Peyer's patch (tissue), 4 donors: ENCODE data around the gene PI4KA.

Experiments
- CTCF ChIP-seq, 6 experiments: fragments of 450-650 bp in 4 of 6; fragments of 200-600 bp in 2 of 6; sonication (generic) in 1 of 6; IDR thresholded peaks; one replicate each; pipeline ENCODE4 v1.5.1; 2017 to 2019; ENCODE audit warnings: antibody characterized with exemption in 6 of 6, mild to moderate bottlenecking in 3 of 6, moderate library complexity in 1 of 6
- POLR2A ChIP-seq, 2 donors: fragments of 450-650 bp; IDR thresholded peaks; one replicate each; pipeline ENCODE4 v1.5.1; 2017; ENCODE audit warnings: antibody characterized with exemption in 2 of 2, mild to moderate bottlenecking in 2 of 2, moderate library complexity in 2 of 2

GRCh38 chr22:20805972-20806471 lies 52.6 kb downstream of the PI4KA start:
- TF ChIP-seq POLR2A (IDR thresholded peaks at IDR 0.05), result no peak
- TF ChIP-seq CTCF (IDR thresholded peaks at IDR 0.05), result no peak
